Bronchial epithelial cell (primary cell): Measurements from ENCODE around the gene SLCO2B1. TPM values are rescaled to one million over a fixed set of nuclear protein-coding genes. Genes with fewer than 3 reads are reported as not detected.

Source experiments
- DNase-seq: peaks from one replicate; pipeline ENCODE4 v3.0.0-alpha.2; 2010; ENCODE audit warnings: low read depth
- FAIRE-seq: peaks from 2 replicates; lab custom pipeline; 2011; peaks lifted over from hg19 to GRCh38; lab: Jason Lieb, UNC
- H3K27me3 ChIP-seq: 2 replicates; pipeline ENCODE4 v1.5.1; 2011; ENCODE audit warnings: low read length; ENCODE audit not compliant: control insufficient read depth, insufficient read depth
- H3K36me3 ChIP-seq: 2 replicates; pipeline ENCODE4 v1.5.1; 2011; ENCODE audit warnings: low read length; ENCODE audit not compliant: control insufficient read depth, insufficient read depth
- H3K4me3 ChIP-seq: 2 replicates; pipeline ENCODE4 v1.5.1; 2011; ENCODE audit warnings: mild to moderate bottlenecking, low read depth, low read length, control low read depth
- CTCF ChIP-seq: IDR thresholded peaks from 2 replicates; pipeline ENCODE4 v1.5.1; 2011; ENCODE audit warnings: mild to moderate bottlenecking, moderate library complexity, low read length, control low read depth, inconsistent platforms; ENCODE audit not compliant: insufficient read depth, severe bottlenecking
- total RNA-seq: library from RNA; depleted of rRNA; stranded (reverse); fragments of >200 nt; gene quantifications from 2 replicates; pipeline ENCODE4 v1.2.1, GENCODE V29; 2014

Gene SLCO2B1
- total RNA-seq, 1 donor from 2014 or later = not detected

GRCh38 chr11:75149766-75150465 is 991 bp upstream of the SLCO2B1 start:
- no peak for DNase-seq
- Histone ChIP-seq H3K27me3 (peaks cover 13% of the 10 kb centered on the region), H3K36me3 (no peaks in the 10 kb centered on the region), H3K4me3 (no peak overlapping the region)
- FAIRE-seq = no peak
- TF ChIP-seq CTCF = no peak

- H3K4me3 ChIP-seq = no peak overlapping the region
- FAIRE-seq (no peak), DNase-seq (peak; percentile 8)
- no peak for TF ChIP-seq CTCF
- H3K27me3 ChIP-seq = peaks cover 13% of the 10 kb centered on the region
- no peaks in the 10 kb centered on the region for H3K36me3 ChIP-seq
Measured at GRCh38 chr11:75151346-75152047, 590 bp downstream of the SLCO2B1 start.

GRCh38 chr11:75152090-75152489 is 1.2 kb downstream of the SLCO2B1 start:
- H3K36me3 ChIP-seq = no peaks in the 10 kb centered on the region
- H3K4me3 ChIP-seq = no peak overlapping the region
- peaks cover 13% of the 10 kb centered on the region for H3K27me3 ChIP-seq
- no peak for FAIRE-seq
- no peak for TF ChIP-seq CTCF
- DNase-seq = no peak

- TF ChIP-seq CTCF = no peak
- DNase-seq = no peak
- no peak overlapping the region for H3K4me3 ChIP-seq
Measured at GRCh38 chr11:75152651-75153427, 1.9 kb downstream of the SLCO2B1 start.

GRCh38 chr11:75154646-75155569 is 4.0 kb downstream of the SLCO2B1 start:
- DNase-seq = no peak
- Histone ChIP-seq H3K36me3 (no peaks in the 10 kb centered on the region), H3K27me3 (peaks cover 16% of the 10 kb centered on the region), H3K4me3 (no peak overlapping the region)
- FAIRE-seq = no peak
- no peak for TF ChIP-seq CTCF

More at GRCh38 chr11:75152651-75153427, 1.9 kb downstream of the SLCO2B1 start:
- H3K27me3 ChIP-seq = peaks cover 13% of the 10 kb centered on the region
- FAIRE-seq = no peak
- no peaks in the 10 kb centered on the region for H3K36me3 ChIP-seq
